ENCODE data around the gene TRO.

Gene TRO

GRCh38 chrX:54977387-54977786, 56.8 kb downstream of the TRO start:
- DNase-seq, result no peak

- DNase-seq, result no peak
Measured at GRCh38 chrX:54978448-54978847, 57.8 kb downstream of the TRO start.

- no peak for DNase-seq
Measured at GRCh38 chrX:54979432-54979831, 58.8 kb downstream of the TRO start.

GRCh38 chrX:54980334-54980733, 59.7 kb downstream of the TRO start:
- no peak for DNase-seq
